A549 (cell line): Measurements from ENCODE around the gene LTBP4. TPM values are rescaled to one million over a fixed set of nuclear protein-coding genes. Genes with fewer than 3 reads are reported as not detected.

Source experiments
- ATAC-seq, 2 experiments: fragments of 200-7000 bp in 1 of 2; fragments of >200 bp in 1 of 2; cut with Nextera tagmentation in 1 of 2; cut with Tn5 transposase in 1 of 2; 3 replicates each; pipeline versions ENCODE4 v1.8.0 to v1.9.1; 2018 to 2020; ENCODE audit warnings: mild to moderate bottlenecking in 1 of 2, moderate library complexity in 1 of 2
- CTCF ChIA-PET: fragments of 300-600 bp; sonication (Branson Sonifier 250); formaldehyde crosslinking; extraction: SDS; loops from one replicate; lab custom pipeline; 2021; ENCODE audit warnings: antibody characterized with exemption, inconsistent platforms; lab: Yijun Ruan, JAX
- POLR2A ChIA-PET: fragments of 350-600 bp; formaldehyde crosslinking; extraction: SDS; loops from one replicate; lab custom pipeline; 2021; ENCODE audit warnings: antibody characterized with exemption, inconsistent platforms; lab: Yijun Ruan, JAX
- DNase-seq, 2 experiments: peaks; one replicate each; pipeline versions ENCODE4 v3.0.0 to v3.0.0-alpha.2; 2011 to 2016; ENCODE audit warnings: low read depth in 1 of 2, low spot score in 1 of 2
- FAIRE-seq: peaks from 2 replicates; lab custom pipeline; 2011; peaks lifted over from hg19 to GRCh38; lab: Jason Lieb, UNC
- H3K27ac ChIP-seq, 2 experiments: fragments of >200 bp; sonication (Bioruptor Twin); formaldehyde crosslinking; 3 replicates each; pipeline ENCODE4 v1.5.1; 2016 to 2017
- H3K4me1 ChIP-seq: fragments of >200 bp; sonication (Bioruptor Twin); formaldehyde crosslinking; 3 replicates; pipeline ENCODE4 v1.6.1; 2016
- H3K4me2 ChIP-seq: fragments of >200 bp; sonication (Bioruptor Twin); formaldehyde crosslinking; 3 replicates; pipeline ENCODE4 v1.6.1; 2016
- H3K4me3 ChIP-seq: fragments of >200 bp; sonication (Bioruptor Twin); formaldehyde crosslinking; 3 replicates; pipeline ENCODE4 v1.5.1; 2016
- H3K9me3 ChIP-seq: fragments of >200 bp; sonication (Bioruptor Twin); formaldehyde crosslinking; 3 replicates; pipeline ENCODE4 v1.6.1; 2016
- CEBPB ChIP-seq, 2 experiments: fragments of >200 bp in 1 of 2; sonication (Bioruptor Twin) in 1 of 2; formaldehyde crosslinking in 1 of 2; IDR thresholded peaks; 2 replicates each; pipeline ENCODE4 v1.6.1; 2012 to 2016
- CHD4 ChIP-seq: fragments of 200-600 bp; sonication (generic); IDR thresholded peaks from 2 replicates; pipeline ENCODE4 v1.6.1; 2016; ENCODE audit warnings: antibody characterized with exemption, mild to moderate bottlenecking, borderline replicate concordance
- EHF ChIP-seq: fragments of 250-450 bp; sonication (Bioruptor Pico); IDR thresholded peaks from 2 replicates; pipeline ENCODE4 v1.5.0; 2020; ENCODE audit warnings: mild to moderate bottlenecking
- EP300 ChIP-seq, 2 experiments: fragments of >200 bp; sonication (Bioruptor Twin); formaldehyde crosslinking; IDR thresholded peaks; 2 replicates in 1 of 2; 3 replicates in 1 of 2; pipeline ENCODE4 v1.6.1; 2016 to 2017
- FOSB ChIP-seq: fragments of 250-450 bp; sonication (Bioruptor Pico); IDR thresholded peaks from 2 replicates; pipeline ENCODE4 v1.5.0; 2020; ENCODE audit warnings: mild to moderate bottlenecking, moderate library complexity
- FOSL2 ChIP-seq, 2 experiments: fragments of 450-650 bp in 1 of 2; fragments of >200 bp in 1 of 2; sonication (Bioruptor Twin) in 1 of 2; formaldehyde crosslinking; IDR thresholded peaks; 2 replicates each; pipeline versions ENCODE4 v1.5.0 to v1.6.1; 2016 to 2020; ENCODE audit warnings: mild to moderate bottlenecking in 1 of 2, moderate library complexity in 1 of 2
- FOXS1 ChIP-seq: fragments of 250-450 bp; sonication (Bioruptor Pico); IDR thresholded peaks from 2 replicates; pipeline ENCODE4 v1.5.0; 2020; ENCODE audit warnings: mild to moderate bottlenecking, moderate library complexity
- HOXB13 ChIP-seq: fragments of 250-450 bp; sonication (Bioruptor Pico); IDR thresholded peaks from 2 replicates; pipeline ENCODE4 v1.5.0; 2020; ENCODE audit warnings: low read depth, mild to moderate bottlenecking, moderate library complexity
- KDM5A ChIP-seq: fragments of 200-600 bp; sonication (generic); IDR thresholded peaks from 2 replicates; pipeline ENCODE4 v1.6.1; 2016; ENCODE audit warnings: antibody characterized with exemption, mild to moderate bottlenecking
- RNF2 ChIP-seq: fragments of 200-600 bp; sonication (generic); IDR thresholded peaks from 2 replicates; pipeline ENCODE4 v1.6.1; 2016; ENCODE audit warnings: low read depth, mild to moderate bottlenecking, antibody characterized with exemption, moderate library complexity, borderline replicate concordance
- SREBF2 ChIP-seq: fragments of 450-650 bp; IDR thresholded peaks from 2 replicates; pipeline ENCODE4 v1.6.1; 2014; ENCODE audit warnings: mild to moderate bottlenecking, moderate library complexity
- ZFP36 ChIP-seq: fragments of 450-650 bp; IDR thresholded peaks from 2 replicates; pipeline ENCODE4 v1.6.1; 2014; ENCODE audit warnings: borderline replicate concordance; ENCODE audit not compliant: partially characterized antibody
- WGBS: methylation state at CpG from one replicate; pipeline ENCODE4 v1.1.6; 2017; ENCODE audit errors: missing lambda C conversion rate; 5-methylcytosine and 5-hydroxymethylcytosine counted together
- polyA plus RNA-seq, 4 experiments: library from polyadenylated mRNA; depleted of rRNA in 3 of 4; stranded (reverse); fragments of >200 nt; fragmentation: RNase III in 1 of 4; extraction: RNeasy Plus Mini Kit Qiagen cat#74134 plus additional on column Dnase treatment in 1 of 4; gene quantifications; 2 replicates in 3 of 4; 3 replicates in 1 of 4; pipeline ENCODE4 v1.2.3, GENCODE V29; 2011 to 2017
- TF ChIP-seq, protein P1 (sequence below): IDR thresholded peaks from 2 replicates; pipeline ENCODE4 v1.6.1; 2012; ENCODE audit warnings: low read depth, borderline replicate concordance
- TF ChIP-seq, protein P2 (sequence below): fragments of 250-450 bp; sonication (Bioruptor Pico); IDR thresholded peaks from 2 replicates; pipeline ENCODE4 v1.5.0; 2020; ENCODE audit warnings: low read depth, mild to moderate bottlenecking, moderate library complexity
- TF ChIP-seq, protein P3 (sequence below): IDR thresholded peaks from 2 replicates; pipeline ENCODE4 v1.6.1; 2012
- TF ChIP-seq, protein P4 (sequence below): fragments of 450-650 bp; IDR thresholded peaks from 2 replicates; pipeline ENCODE4 v1.6.1; 2014; ENCODE audit warnings: antibody characterized with exemption

LTBP4 gene
- polyA plus RNA-seq, 2 of the 4 experiments (the other 2 are of a cell fraction) = 23.1 to 43.2 TPM

DNA sequence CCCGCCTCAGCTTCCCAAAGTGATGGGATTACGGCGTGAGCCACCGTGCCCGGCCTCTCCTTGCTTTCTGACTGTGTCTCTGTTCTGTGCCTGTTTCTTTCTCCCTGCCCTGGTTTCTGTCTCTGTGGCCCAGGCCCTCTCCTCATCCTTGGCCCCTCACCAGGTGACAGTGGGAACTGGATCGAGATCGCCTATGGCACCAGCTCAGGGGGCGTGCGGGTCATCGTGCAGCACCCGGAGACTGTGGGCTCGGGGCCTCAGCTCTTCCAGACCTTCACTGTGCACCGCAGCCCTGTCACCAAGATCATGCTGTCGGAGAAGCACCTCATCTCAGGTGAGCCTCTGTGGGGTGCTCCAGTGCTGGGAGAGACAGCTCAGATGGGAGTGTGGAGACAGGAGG, 14.6 kb upstream of the LTBP4 start:
- H3K27ac ChIP-seq = peak overlapping the region; percentile 66 to 84; a peak in 5 of 6 replicates
- no peak for TF ChIP-seq CHD4
- TF ChIP-seq, protein P1, sequence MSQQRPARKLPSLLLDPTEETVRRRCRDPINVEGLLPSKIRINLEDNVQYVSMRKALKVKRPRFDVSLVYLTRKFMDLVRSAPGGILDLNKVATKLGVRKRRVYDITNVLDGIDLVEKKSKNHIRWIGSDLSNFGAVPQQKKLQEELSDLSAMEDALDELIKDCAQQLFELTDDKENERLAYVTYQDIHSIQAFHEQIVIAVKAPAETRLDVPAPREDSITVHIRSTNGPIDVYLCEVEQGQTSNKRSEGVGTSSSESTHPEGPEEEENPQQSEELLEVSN = no peak
- TF ChIP-seq, protein P2, sequence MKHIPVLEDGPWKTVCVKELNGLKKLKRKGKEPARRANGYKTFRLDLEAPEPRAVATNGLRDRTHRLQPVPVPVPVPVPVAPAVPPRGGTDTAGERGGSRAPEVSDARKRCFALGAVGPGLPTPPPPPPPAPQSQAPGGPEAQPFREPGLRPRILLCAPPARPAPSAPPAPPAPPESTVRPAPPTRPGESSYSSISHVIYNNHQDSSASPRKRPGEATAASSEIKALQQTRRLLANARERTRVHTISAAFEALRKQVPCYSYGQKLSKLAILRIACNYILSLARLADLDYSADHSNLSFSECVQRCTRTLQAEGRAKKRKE (CRISPR knock-in tag) = no peak
- TF ChIP-seq SREBF2 = no peak
- POLR2A ChIA-PET = interaction anchor here (1.2 kb wide), 1 partner anchor 162 kb away, joined by 3 read pairs; no protein-coding TSS in a partner anchor

DNA sequence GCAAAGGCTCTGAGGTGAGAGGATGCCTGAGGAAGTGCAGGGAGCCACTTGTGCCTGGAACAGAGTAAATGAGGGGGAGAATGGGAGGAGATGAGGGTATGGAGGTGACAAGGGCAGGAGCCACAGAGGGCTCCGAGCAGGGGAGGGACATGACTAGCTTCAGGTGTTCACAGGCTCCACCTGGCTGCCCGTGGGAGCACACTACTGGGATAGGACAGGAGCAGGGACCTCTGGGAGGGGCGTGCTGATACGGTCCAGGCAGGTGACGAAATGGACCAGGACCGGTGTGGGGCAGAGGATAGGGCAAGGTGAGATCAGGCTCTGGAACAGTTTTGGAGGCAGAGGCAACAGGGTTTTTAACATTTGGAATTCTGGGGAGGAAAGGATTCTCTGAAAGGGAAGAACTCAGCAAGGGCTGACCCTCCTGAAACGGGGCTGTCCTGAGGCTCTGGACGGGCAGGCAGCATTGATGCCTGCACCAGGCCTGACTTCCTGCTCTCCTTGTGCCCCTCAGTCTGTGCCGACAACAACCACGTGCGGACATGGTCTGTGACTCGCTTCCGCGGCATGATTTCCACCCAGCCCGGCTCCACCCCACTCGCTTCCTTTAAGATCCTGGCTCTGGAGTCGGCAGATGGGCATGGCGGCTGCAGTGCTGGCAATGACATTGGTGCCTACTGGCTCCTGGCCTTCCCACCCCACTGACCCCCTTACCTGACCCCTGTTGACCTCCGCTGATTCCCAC, 12.9 kb upstream of the LTBP4 start:
- WGBS = 64% methylated on average over 19 of the region's 19 CpGs
- H3K4me3 ChIP-seq = no peak overlapping the region
- peak overlapping the region; percentile 20 for H3K4me2 ChIP-seq
- DNase-seq = peak in 1 of 2 experiments; percentile 85
- no peaks in the 10 kb centered on the region for H3K9me3 ChIP-seq
- ATAC-seq = peak; percentile 21 to 45; a peak in 4 of 6 replicates
- TF ChIP-seq KDM5A (no peak), FOSL2 (IDR thresholded peaks at IDR 0.05) (no peak), FOSL2 (CRISPR knock-in tag; IDR thresholded peaks at IDR 0.05) (peak; percentile 76), ZFP36 (no peak), CHD4 (no peak), EP300 (IDR thresholded peaks at IDR 0.05) (peak in 1 of 2 experiments; percentile 31; a peak in 1 of 5 replicates), FOSB (CRISPR knock-in tag) (no peak), RNF2 (no peak), HOXB13 (CRISPR knock-in tag) (0 out of 2 replicates have a peak, but pooled peaks have one; percentile 34), EHF (CRISPR knock-in tag) (peak; percentile 66; the same call in 1 of the 2 replicates), CEBPB (IDR thresholded peaks at IDR 0.05) (no peak), FOXS1 (CRISPR knock-in tag) (peak; percentile 70; the same call in 1 of the 2 replicates)
- TF ChIP-seq, protein P3, sequence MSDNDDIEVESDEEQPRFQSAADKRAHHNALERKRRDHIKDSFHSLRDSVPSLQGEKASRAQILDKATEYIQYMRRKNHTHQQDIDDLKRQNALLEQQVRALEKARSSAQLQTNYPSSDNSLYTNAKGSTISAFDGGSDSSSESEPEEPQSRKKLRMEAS = peak; percentile 95
- TF ChIP-seq, protein P2 (CRISPR knock-in tag) = peak; percentile 88; the same call in 1 of the 2 replicates
- TF ChIP-seq, protein P4, sequence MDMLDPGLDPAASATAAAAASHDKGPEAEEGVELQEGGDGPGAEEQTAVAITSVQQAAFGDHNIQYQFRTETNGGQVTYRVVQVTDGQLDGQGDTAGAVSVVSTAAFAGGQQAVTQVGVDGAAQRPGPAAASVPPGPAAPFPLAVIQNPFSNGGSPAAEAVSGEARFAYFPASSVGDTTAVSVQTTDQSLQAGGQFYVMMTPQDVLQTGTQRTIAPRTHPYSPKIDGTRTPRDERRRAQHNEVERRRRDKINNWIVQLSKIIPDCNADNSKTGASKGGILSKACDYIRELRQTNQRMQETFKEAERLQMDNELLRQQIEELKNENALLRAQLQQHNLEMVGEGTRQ = peak; percentile 44
- TF ChIP-seq, protein P1 = peak; percentile 85
- peaks cover 45% of the 10 kb centered on the region for H3K4me1 ChIP-seq
- peak overlapping the region; percentile 44 to 75 for H3K27ac ChIP-seq
- peak; percentile 88 for FAIRE-seq
- POLR2A ChIA-PET = no interaction called here
- CTCF ChIA-PET = interaction anchor here (0.6 to 35.2 kb wide), 7 partner anchors 11 to 195 kb away, joined by 3 to 2247 read pairs (median 19); partner anchors contain the start of gene LTBP4

More for the DNA sequence above, 14.6 kb upstream of the LTBP4 start:
- H3K4me2 ChIP-seq = peak overlapping the region; percentile 60; the same call in 1 of the 3 replicates
- no peaks in the 10 kb centered on the region for H3K9me3 ChIP-seq
- CTCF ChIA-PET = interaction anchor here (0.6 to 35.2 kb wide), 7 partner anchors 8 to 129 kb away, joined by 3 to 2247 read pairs (median 7); partner anchors contain the start of gene LTBP4
- H3K4me1 ChIP-seq = peaks cover 47% of the 10 kb centered on the region
- FAIRE-seq (no peak), DNase-seq (no peak), ATAC-seq (no peak)
- 95% methylated on average over 14 of the region's 14 CpGs for WGBS
- no peak overlapping the region for H3K4me3 ChIP-seq
